ENCODE data around the gene NR4A2.

DNA sequence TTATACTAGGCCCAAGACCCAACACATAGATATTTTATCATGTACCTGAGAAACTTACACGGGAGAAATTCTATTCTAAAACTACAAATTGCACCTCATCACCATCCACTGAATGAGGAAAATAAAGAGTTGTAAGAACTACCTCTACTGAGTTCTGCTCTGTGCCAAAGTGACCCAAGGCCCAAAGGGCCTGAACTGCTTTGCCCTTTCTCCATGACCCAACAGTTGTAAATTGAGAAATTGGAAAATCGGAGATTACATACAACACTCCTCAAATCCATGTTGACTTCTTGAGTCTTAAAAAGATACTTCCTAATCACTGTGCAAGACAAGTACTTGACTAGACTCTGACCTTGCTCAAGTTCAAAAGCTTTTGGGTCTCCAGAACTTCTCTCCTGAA lies 8.8 kb downstream of the NR4A2 start:
- TF ChIP-seq POLR2AphosphoS5 (IDR thresholded peaks at IDR 0.05; ENCODE audit: low read depth, low read length), result no peak
- TF ChIP-seq CTCF (IDR thresholded peaks at IDR 0.05), result no peak
